Kasumi-1 (cell line): ENCODE measurements around the gene ZNG1F.
"Not testable (repeated sequence)": the region's sequence is repeated elsewhere in the genome, so short reads cannot be mapped to it uniquely, and the experiment has no call there.

Experiments
- DNase-seq, 2 experiments: peaks; one replicate each; lab custom pipeline; 2025; lab: John Stamatoyannopoulos, UW

The ZNG1F gene

GRCh38 chr9:41189217-41189616 is at the start of gene ZNG1F:
TSS of gene ZNG1F (minus strand) at chr9:41189317. CDS start at chr9:41189258, 59 bp downstream.
- DNase-seq, result not testable (repeated sequence)

- not testable (repeated sequence) for DNase-seq
Measured at GRCh38 chr9:41237110-41237749, 48.1 kb upstream of the ZNG1F start.

GRCh38 chr9:41236486-41237109 is 47.5 kb upstream of the ZNG1F start:
- not testable (repeated sequence) for DNase-seq

- not testable (repeated sequence) for DNase-seq
Measured at GRCh38 chr9:41234811-41235805, 46.0 kb upstream of the ZNG1F start.

GRCh38 chr9:41234221-41234620 is 45.1 kb upstream of the ZNG1F start:
- not testable (repeated sequence) for DNase-seq

GRCh38 chr9:41232326-41232725 is 43.2 kb upstream of the ZNG1F start:
- not testable (repeated sequence) for DNase-seq

GRCh38 chr9:41230418-41230817 is 41.3 kb upstream of the ZNG1F start:
- not testable (repeated sequence) for DNase-seq

GRCh38 chr9:41229408-41230401 is 40.6 kb upstream of the ZNG1F start:
- no peak for DNase-seq

- not testable (repeated sequence) for DNase-seq
Measured at GRCh38 chr9:41219831-41220230, 30.7 kb upstream of the ZNG1F start.

GRCh38 chr9:41188439-41188838 is 678 bp downstream of the ZNG1F start:
- DNase-seq, result not testable (repeated sequence)

- DNase-seq, result not testable (repeated sequence)
Measured at GRCh38 chr9:41174994-41175393, 14.1 kb downstream of the ZNG1F start.

GRCh38 chr9:41150116-41150515 is 39.0 kb downstream of the ZNG1F start:
- DNase-seq, result not testable (repeated sequence)

- not testable (repeated sequence) for DNase-seq
Measured at GRCh38 chr9:41141878-41142277, 47.2 kb downstream of the ZNG1F start.

- not testable (repeated sequence) for DNase-seq
Measured at GRCh38 chr9:41128581-41128980, 60.5 kb downstream of the ZNG1F start, which contains the start of gene FOXD4L6. TSS of gene FOXD4L6 (minus strand) at chr9:41128681. CDS start at chr9:41128383, 298 bp downstream.

GRCh38 chr9:41126746-41127446 is 62.2 kb downstream of the ZNG1F start:
- DNase-seq, result not testable (repeated sequence)

- DNase-seq, result not testable (repeated sequence)
Measured at GRCh38 chr9:41125936-41126335, 63.2 kb downstream of the ZNG1F start.

GRCh38 chr9:41125109-41125658 is 63.9 kb downstream of the ZNG1F start:
- not testable (repeated sequence) for DNase-seq

GRCh38 chr9:41124250-41125108 is 64.6 kb downstream of the ZNG1F start:
- not testable (repeated sequence) for DNase-seq

- DNase-seq, result not testable (repeated sequence)
Measured at GRCh38 chr9:41123812-41124211, 65.3 kb downstream of the ZNG1F start.
